GM18507 (cell line): ENCODE data around the gene TULP4.

ENCODE experiments used
- DNase-seq: peaks from one replicate; pipeline ENCODE4 v3.0.0; 2011; ENCODE audit warnings: low read depth; ENCODE audit not compliant: insufficient read length; ENCODE audit errors: extremely low spot score
- FAIRE-seq: peaks from 2 replicates; lab custom pipeline; 2011; peaks lifted over from hg19 to GRCh38; lab: Jason Lieb, UNC

Gene TULP4

DNA sequence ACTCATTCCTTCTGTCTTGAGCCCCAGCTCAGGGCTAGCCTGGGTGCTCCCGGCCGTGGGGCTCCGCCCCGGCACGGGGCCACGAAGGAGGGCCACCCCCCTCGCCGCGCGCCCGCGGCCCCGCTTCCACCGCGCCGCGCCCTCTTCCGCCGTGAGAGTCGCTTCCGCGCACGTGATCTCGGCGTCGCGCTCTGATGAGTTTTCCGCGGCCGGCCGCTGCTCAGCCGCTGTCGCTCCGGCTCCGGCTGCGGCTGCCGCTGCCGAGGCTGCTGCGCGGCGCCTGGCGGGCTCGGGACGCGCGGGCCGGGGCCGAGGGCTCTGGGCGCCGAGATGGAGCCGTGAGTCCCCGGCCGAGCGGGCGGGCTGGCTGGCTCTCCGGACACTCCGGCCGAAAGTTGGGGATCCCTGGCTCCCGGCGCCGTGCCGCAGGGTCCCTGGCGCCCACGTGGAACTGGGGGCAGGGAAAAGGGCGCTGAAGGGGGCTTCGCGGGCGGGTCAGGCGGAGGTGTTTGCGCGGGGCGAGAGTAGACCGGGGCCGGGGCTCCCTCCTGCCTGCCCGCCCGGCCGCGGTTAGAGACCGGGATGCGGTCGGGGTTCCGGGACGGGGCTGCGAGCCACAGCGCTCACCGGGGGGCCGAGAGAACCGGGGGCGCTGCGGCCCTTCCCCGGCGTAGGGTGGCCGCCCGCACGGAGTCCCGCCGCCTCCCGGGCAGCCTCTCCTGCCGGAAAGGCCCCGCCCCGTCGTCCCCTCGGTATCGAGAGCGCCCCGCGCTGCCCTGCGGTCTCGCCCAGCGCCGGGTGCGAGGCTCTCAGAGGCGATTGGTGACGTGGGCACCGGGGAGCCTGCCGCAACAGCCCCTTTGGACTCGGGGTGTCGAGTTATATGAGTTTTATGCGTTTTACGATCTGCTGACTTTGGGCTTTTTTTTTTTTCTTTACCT is 247.9 kb downstream of the TULP4 start, which contains the start of gene TMEM181:
TSS of gene TMEM181 (plus strand) at position 197 of the 941 bp plus-strand sequence. CDS start at position 331, 134 bp downstream.
- FAIRE-seq (peak; percentile 73), DNase-seq (peak; percentile 75)

DNA sequence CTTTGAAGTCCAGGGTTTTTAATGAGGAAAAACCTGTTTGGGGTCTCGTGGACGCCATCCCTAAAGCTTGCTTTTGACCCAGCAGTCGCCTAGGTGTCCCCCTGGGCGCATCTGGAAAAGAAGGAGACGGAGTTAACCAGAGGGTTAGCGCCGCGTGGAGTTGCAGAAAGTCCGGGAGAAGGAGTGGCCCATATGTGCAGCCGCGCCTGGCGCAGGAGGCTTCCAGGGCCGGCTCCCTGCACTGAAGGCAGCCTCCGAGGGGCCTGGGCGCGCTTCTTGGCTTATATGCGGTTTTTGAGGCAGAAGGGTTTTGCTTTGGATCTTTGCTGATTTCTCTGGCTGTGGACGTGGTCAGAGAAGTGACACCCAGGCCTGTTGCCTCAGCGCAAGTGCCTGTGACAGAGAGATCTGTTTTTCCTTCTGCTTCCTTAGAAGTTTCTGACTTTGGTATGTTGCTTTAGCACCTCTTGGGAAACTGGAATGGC is 248.6 kb downstream of the TULP4 start:
- FAIRE-seq (no peak), DNase-seq (no peak)
